Left lung (tissue), 10 donors: ENCODE data around the gene ACVR1B. TPM values are rescaled to one million over a fixed set of nuclear protein-coding genes. Genes with fewer than 3 reads are reported as not detected.
A peak's percentile ranks its signal among the peaks of the same experiment; 100 is the strongest.

Source experiments
- ATAC-seq: fragments of 200-7000 bp; cut with Tn5 transposase; one replicate; pipeline ENCODE4 v1.9.1; 2020; ENCODE audit warnings: moderate library complexity
- DNase-seq, 4 donors: peaks; one replicate each; pipeline ENCODE4 v3.0.0-alpha.2; 2013 to 2020
- H3K27ac ChIP-seq, 2 donors: fragments of 200-600 bp; sonication (generic) in 1 of 2; one replicate each; pipeline versions ENCODE4 v1.5.0 to v1.8.0; 2020 to 2021
- H3K27me3 ChIP-seq, 2 donors: fragments of 200-600 bp; sonication (generic) in 1 of 2; one replicate each; pipeline versions ENCODE4 v1.5.0 to v1.8.0; 2020 to 2021
- H3K36me3 ChIP-seq, 2 donors: fragments of 200-600 bp; sonication (generic) in 1 of 2; one replicate each; pipeline versions ENCODE4 v1.5.0 to v1.8.0; 2020 to 2021
- H3K4me1 ChIP-seq, 2 donors: fragments of 200-600 bp; one replicate each; pipeline ENCODE4 v1.8.0; 2021
- H3K4me3 ChIP-seq, 2 donors: fragments of 200-600 bp; sonication (generic) in 1 of 2; one replicate each; pipeline versions ENCODE4 v1.5.0 to v1.8.0; 2020 to 2021; ENCODE audit warnings: mild to moderate bottlenecking in 1 of 2
- H3K9me3 ChIP-seq, 2 donors: fragments of 200-600 bp; sonication (generic) in 1 of 2; one replicate each; pipeline versions ENCODE4 v1.5.0 to v1.8.0; 2020 to 2021
- intact Hi-C, 2 donors: fragments of 100-400 bp; cut with DNase I; formaldehyde crosslinking; loops; one replicate each; pipeline versions ENCODE4 v1.11.2 to v1.14.2; 2022
- polyA plus RNA-seq, 6 donors: library from polyadenylated mRNA; unstranded; fragments of 120-200 nt; gene quantifications; one replicate each; pipeline ENCODE4 v1.2.1, GENCODE V29; 2013; ENCODE audit not compliant: insufficient read length in 6 of 6
- total RNA-seq, 2 donors: library from RNA; stranded (reverse); fragmentation: NEBNext Ultra II Directional; extraction: Animal tissue kit (Norgen Biotek cat#: 25700); gene quantifications; one replicate each; pipeline ENCODE4 v1.2.1, GENCODE V29; 2021
- TF ChIP-seq, protein P1 (sequence below), 2 donors: fragments of 200-600 bp; sonication (generic) in 1 of 2; IDR thresholded peaks; one replicate each; pipeline versions ENCODE4 v1.5.0 to v1.8.0; 2021; ENCODE audit warnings: antibody characterized with exemption in 2 of 2
- donor health status: DM: no; HTN: yes; CAD: no.
- donor health status: DM: no; HTN: no; CAD: no.

The ACVR1B gene
- total and polyA plus RNA-seq, 8 donors = 13.2 to 26.6 (median 16.5) TPM

DNA sequence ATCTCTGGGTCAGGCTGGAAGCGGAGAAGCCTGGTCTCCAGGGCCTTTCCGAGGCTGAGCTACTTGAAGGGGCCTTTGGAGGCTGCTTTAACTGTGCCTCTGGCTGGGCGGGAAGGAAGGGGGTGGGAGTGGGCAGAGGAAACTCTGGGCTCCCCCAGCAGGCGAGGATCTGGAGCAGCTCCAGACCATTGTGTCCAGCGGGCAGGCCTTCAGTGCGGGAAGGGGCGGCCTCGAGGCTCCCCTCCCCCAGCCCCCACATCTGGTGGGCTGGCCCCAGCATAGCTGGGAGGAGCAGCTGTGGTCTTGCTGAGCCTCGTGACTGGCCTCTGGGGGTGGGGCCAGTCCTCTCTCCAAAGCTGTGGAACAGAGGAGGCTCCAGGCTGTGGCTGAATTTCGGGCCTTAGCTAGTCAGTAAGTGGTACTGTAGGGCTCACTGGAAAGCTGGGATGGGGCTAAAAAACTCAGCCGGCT, 58.7 kb downstream of the ACVR1B start:
- Histone ChIP-seq H3K27me3 (peaks cover 6 to 40% of the 10 kb centered on the region in 2 donors), H3K4me1 (peaks cover 17 to 56% of the 10 kb centered on the region in 2 donors), H3K9me3 (no peaks in the 10 kb centered on the region), H3K36me3 (peaks cover 0 to 37% of the 10 kb centered on the region in 2 donors), H3K27ac (peak overlapping the region; percentile 82 to 85), H3K4me3 (peak overlapping the region in 1 of 2 donors; percentile 57)
- peak; percentile 68 for ATAC-seq
- TF ChIP-seq, protein P1, sequence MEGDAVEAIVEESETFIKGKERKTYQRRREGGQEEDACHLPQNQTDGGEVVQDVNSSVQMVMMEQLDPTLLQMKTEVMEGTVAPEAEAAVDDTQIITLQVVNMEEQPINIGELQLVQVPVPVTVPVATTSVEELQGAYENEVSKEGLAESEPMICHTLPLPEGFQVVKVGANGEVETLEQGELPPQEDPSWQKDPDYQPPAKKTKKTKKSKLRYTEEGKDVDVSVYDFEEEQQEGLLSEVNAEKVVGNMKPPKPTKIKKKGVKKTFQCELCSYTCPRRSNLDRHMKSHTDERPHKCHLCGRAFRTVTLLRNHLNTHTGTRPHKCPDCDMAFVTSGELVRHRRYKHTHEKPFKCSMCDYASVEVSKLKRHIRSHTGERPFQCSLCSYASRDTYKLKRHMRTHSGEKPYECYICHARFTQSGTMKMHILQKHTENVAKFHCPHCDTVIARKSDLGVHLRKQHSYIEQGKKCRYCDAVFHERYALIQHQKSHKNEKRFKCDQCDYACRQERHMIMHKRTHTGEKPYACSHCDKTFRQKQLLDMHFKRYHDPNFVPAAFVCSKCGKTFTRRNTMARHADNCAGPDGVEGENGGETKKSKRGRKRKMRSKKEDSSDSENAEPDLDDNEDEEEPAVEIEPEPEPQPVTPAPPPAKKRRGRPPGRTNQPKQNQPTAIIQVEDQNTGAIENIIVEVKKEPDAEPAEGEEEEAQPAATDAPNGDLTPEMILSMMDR (IDR thresholded peaks at IDR 0.05) = no peak
- DNase-seq = peak in 3 of 4 donors; percentile 85 to 97 (median 92)
- intact Hi-C loops = no loop called here

DNA sequence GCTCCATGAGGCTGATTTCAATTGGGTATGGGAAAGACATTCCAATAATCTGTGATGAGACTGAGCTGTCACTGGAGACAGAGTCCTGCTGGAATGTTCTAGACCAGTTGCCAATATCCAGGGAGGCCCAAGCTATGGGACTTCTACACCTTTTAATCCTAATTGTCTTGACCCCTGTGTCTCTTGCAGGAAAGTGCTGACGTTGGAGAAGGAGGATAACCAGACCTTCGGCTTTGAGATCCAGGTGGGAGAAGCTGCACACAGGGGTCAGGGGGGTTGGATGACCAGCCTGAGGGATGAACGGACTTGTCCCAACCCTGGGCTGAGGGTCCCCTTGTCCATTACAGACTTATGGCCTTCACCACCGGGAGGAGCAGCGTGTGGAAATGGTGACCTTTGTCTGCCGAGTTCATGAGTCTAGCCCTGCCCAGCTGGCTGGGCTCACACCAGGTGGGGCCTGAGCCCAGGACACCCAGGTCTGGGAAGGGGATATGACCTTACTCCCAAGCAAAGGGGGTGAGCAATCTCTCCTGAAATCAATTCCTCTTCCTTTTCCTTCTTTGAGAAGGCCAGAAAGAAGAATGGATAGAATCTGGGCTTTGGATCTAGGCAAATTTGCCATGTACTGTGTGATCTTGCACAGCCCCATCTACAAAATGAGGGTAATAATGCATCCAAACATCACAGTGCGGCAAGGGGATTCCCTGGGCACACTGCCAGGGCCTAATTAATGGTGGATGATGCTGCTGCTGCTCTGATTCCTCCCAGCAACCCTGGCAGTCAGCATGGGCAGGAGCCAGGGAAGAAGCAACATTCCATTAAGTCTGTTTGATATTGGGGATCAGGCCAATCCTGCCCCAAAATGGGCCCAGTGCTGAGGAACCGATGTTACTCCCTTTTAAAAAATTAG, 59.4 kb downstream of the ACVR1B start:
- Histone ChIP-seq H3K9me3 (no peaks in the 10 kb centered on the region), H3K4me1 (peaks cover 17 to 48% of the 10 kb centered on the region in 2 donors), H3K36me3 (peaks cover 0 to 45% of the 10 kb centered on the region in 2 donors), H3K4me3 (peak overlapping the region in 1 of 2 donors; percentile 57), H3K27me3 (peaks cover 6 to 40% of the 10 kb centered on the region in 2 donors), H3K27ac (peak overlapping the region; percentile 82 to 85)
- DNase-seq = no peak
- no peak for ATAC-seq
- TF ChIP-seq, protein P1 (IDR thresholded peaks at IDR 0.05) = no peak
- intact Hi-C loops = no loop called here

- no peaks in the 10 kb centered on the region for H3K9me3 ChIP-seq
- H3K4me3 ChIP-seq = no peak overlapping the region
- H3K27me3 ChIP-seq = peaks cover 6 to 33% of the 10 kb centered on the region in 2 donors
- intact Hi-C loops = no loop called here
- peaks cover 0 to 46% of the 10 kb centered on the region in 2 donors for H3K36me3 ChIP-seq
- DNase-seq = no peak
- no peak overlapping the region for H3K27ac ChIP-seq
- TF ChIP-seq, protein P1 (IDR thresholded peaks at IDR 0.05) = no peak
- H3K4me1 ChIP-seq = peaks cover 13 to 40% of the 10 kb centered on the region in 2 donors
- no peak for ATAC-seq
These were observed 60.2 kb downstream of the ACVR1B start for GRCh38 chr12:52011602-52012214.

- no peak overlapping the region for H3K27ac ChIP-seq
- TF ChIP-seq, protein P1 (IDR thresholded peaks at IDR 0.05) = no peak
- intact Hi-C loops = no loop called here
- H3K4me3 ChIP-seq = no peak overlapping the region
- peaks cover 0 to 13% of the 10 kb centered on the region in 2 donors for H3K27me3 ChIP-seq
- H3K36me3 ChIP-seq = peaks cover 0 to 46% of the 10 kb centered on the region in 2 donors
- H3K4me1 ChIP-seq = peaks cover 9 to 23% of the 10 kb centered on the region in 2 donors
- DNase-seq (no peak), ATAC-seq (no peak)
- H3K9me3 ChIP-seq = no peaks in the 10 kb centered on the region
These were observed 62.3 kb downstream of the ACVR1B start for GRCh38 chr12:52013626-52014310.
